H9 (cell line): Measurements from ENCODE around the gene NCBP3. TPM values are rescaled to one million over a fixed set of nuclear protein-coding genes. Genes with fewer than 3 reads are reported as not detected.

Experiments
- DNase-seq: peaks from one replicate; pipeline ENCODE4 v3.0.0-alpha.2; 2017
- H2AFZ ChIP-seq: one replicate; pipeline ENCODE4 v1.6.1; 2013; ENCODE audit warnings: mild to moderate bottlenecking, low read length, control low read depth, moderate library complexity
- H2AK5ac ChIP-seq: 2 replicates; pipeline ENCODE4 v1.6.1; 2013; ENCODE audit warnings: low read length, control low read depth, mixed read lengths; ENCODE audit not compliant: insufficient read length
- H2BK120ac ChIP-seq: one replicate; pipeline ENCODE4 v1.6.1; 2013; ENCODE audit warnings: low read depth, mild to moderate bottlenecking, low read length, control low read depth, inconsistent platforms; ENCODE audit not compliant: poor library complexity, severe bottlenecking
- H2BK12ac ChIP-seq: 2 replicates; pipeline ENCODE4 v1.6.1; 2013; ENCODE audit warnings: low read length, control low read depth, mixed read lengths, low read depth; ENCODE audit not compliant: insufficient read length
- H2BK15ac ChIP-seq: 2 replicates; pipeline ENCODE4 v1.6.1; 2013; ENCODE audit warnings: low read depth, low read length, control low read depth
- H2BK20ac ChIP-seq: one replicate; pipeline ENCODE4 v1.6.1; 2013; ENCODE audit warnings: low read depth, mild to moderate bottlenecking, low read length, control low read depth, inconsistent platforms; ENCODE audit not compliant: poor library complexity, severe bottlenecking
- H2BK5ac ChIP-seq: 2 replicates; pipeline ENCODE4 v1.6.1; 2013; ENCODE audit warnings: low read length, control low read depth, mixed read lengths; ENCODE audit not compliant: insufficient read length
- H3K14ac ChIP-seq: 2 replicates; pipeline ENCODE4 v1.6.1; 2013; ENCODE audit warnings: low read length, control low read depth; ENCODE audit not compliant: insufficient read depth
- H3K18ac ChIP-seq: 2 replicates; pipeline ENCODE4 v1.6.1; 2013; ENCODE audit warnings: low read depth, mild to moderate bottlenecking, mixed read lengths, low read length, control low read depth; ENCODE audit not compliant: insufficient read length
- H3K23ac ChIP-seq: 2 replicates; pipeline ENCODE4 v1.6.1; 2013; ENCODE audit warnings: low read length, control low read depth, mixed read lengths, low read depth; ENCODE audit not compliant: insufficient read length
- H3K23me2 ChIP-seq: 2 replicates; pipeline ENCODE4 v1.6.1; 2013; ENCODE audit warnings: low read depth, mild to moderate bottlenecking, mixed read lengths, low read length, control low read depth; ENCODE audit not compliant: insufficient read length, poor library complexity, severe bottlenecking
- H3K27ac ChIP-seq: 2 replicates; pipeline ENCODE4 v1.5.1; 2013; ENCODE audit warnings: low read length, control low read depth, mixed read lengths, low read depth; ENCODE audit not compliant: insufficient read length
- H3K27me3 ChIP-seq: 2 replicates; pipeline ENCODE4 v1.6.1; 2013; ENCODE audit warnings: low read length, control low read depth, inconsistent platforms; ENCODE audit not compliant: insufficient read depth
- H3K4ac ChIP-seq: 2 replicates; pipeline ENCODE4 v1.6.1; 2013; ENCODE audit warnings: low read depth, mild to moderate bottlenecking, control low read depth, inconsistent platforms, low read length, moderate library complexity
- H3K4me1 ChIP-seq: 2 replicates; pipeline ENCODE4 v1.6.1; 2013; ENCODE audit warnings: low read length, control low read depth, inconsistent platforms; ENCODE audit not compliant: insufficient read depth
- H3K4me2 ChIP-seq: 2 replicates; pipeline ENCODE4 v1.6.1; 2013; ENCODE audit warnings: low read length, control low read depth, mixed read lengths; ENCODE audit not compliant: insufficient read length, insufficient read depth
- H3K56ac ChIP-seq: 2 replicates; pipeline ENCODE4 v1.6.1; 2013; ENCODE audit warnings: low read depth, mild to moderate bottlenecking, mixed read lengths, low read length, control low read depth; ENCODE audit not compliant: insufficient read length
- H3K79me1 ChIP-seq: 2 replicates; pipeline ENCODE4 v1.6.1; 2013; ENCODE audit warnings: low read depth, mild to moderate bottlenecking, moderate library complexity, low read length, control low read depth, inconsistent platforms; ENCODE audit not compliant: insufficient read depth, poor library complexity, severe bottlenecking
- H3K79me2 ChIP-seq: 2 replicates; pipeline ENCODE4 v1.6.1; 2013; ENCODE audit warnings: low read length, control low read depth, inconsistent platforms; ENCODE audit not compliant: insufficient read depth
- H3K9ac ChIP-seq: 2 replicates; pipeline ENCODE4 v1.6.1; 2013; ENCODE audit warnings: low read length, control low read depth, mixed read lengths; ENCODE audit not compliant: insufficient read length; ENCODE audit errors: extremely low read depth
- H3K9me3 ChIP-seq: one replicate; pipeline ENCODE4 v1.6.1; 2013; ENCODE audit warnings: low read depth, low read length, inconsistent platforms; ENCODE audit not compliant: control insufficient read depth
- H3T11ph ChIP-seq: one replicate; pipeline ENCODE4 v1.6.1; 2013; ENCODE audit warnings: mild to moderate bottlenecking, low read length, control low read depth, inconsistent platforms
- H4K20me1 ChIP-seq: one replicate; pipeline ENCODE4 v1.6.1; 2013; ENCODE audit not compliant: control insufficient read depth, insufficient read length, insufficient read depth
- H4K5ac ChIP-seq: 2 replicates; pipeline ENCODE4 v1.6.1; 2013; ENCODE audit warnings: low read depth, mild to moderate bottlenecking, mixed read lengths, low read length, control low read depth; ENCODE audit not compliant: insufficient read length
- H4K8ac ChIP-seq: replicated peaks from 2 replicates; pipeline ENCODE4 v1.6.1; 2013; ENCODE audit warnings: low read length, control low read depth, mixed read lengths, low read depth; ENCODE audit not compliant: insufficient read length
- H4K91ac ChIP-seq: 2 replicates; pipeline ENCODE4 v1.6.1; 2013; ENCODE audit warnings: low read depth, mild to moderate bottlenecking, moderate library complexity, mixed read lengths, low read length, control low read depth; ENCODE audit not compliant: insufficient read length
- H3K27ac Mint-ChIP-seq, 3 experiments: 2 replicates in 2 of 3; 3 replicates in 1 of 3; pipeline ENCODE4 v1.8.0; 2020 to 2021; ENCODE audit warnings: mixed read lengths in 3 of 3, mild to moderate bottlenecking in 1 of 3, moderate library complexity in 1 of 3
- H3K27me3 Mint-ChIP-seq: 2 replicates; pipeline ENCODE4 v1.8.0; 2021; ENCODE audit warnings: low read depth, mild to moderate bottlenecking, moderate library complexity, mixed read lengths
- H3K36me3 Mint-ChIP-seq, 3 experiments: 2 replicates in 2 of 3; 3 replicates in 1 of 3; pipeline ENCODE4 v1.8.0; 2020 to 2021; ENCODE audit warnings: low read depth in 3 of 3, mixed read lengths in 3 of 3; ENCODE audit not compliant: insufficient read depth in 1 of 3
- H3K4me1 Mint-ChIP-seq, 2 experiments: 2 replicates each; pipeline ENCODE4 v1.8.0; 2020; ENCODE audit warnings: mixed read lengths in 2 of 2
- H3K4me3 Mint-ChIP-seq, 2 experiments: 2 replicates in 1 of 2; 3 replicates in 1 of 2; pipeline ENCODE4 v1.8.0; 2020 to 2021; ENCODE audit warnings: mild to moderate bottlenecking in 2 of 2, mixed read lengths in 2 of 2, moderate library complexity in 1 of 2
- H3K9me3 Mint-ChIP-seq, 2 experiments: 2 replicates in 1 of 2; 3 replicates in 1 of 2; pipeline ENCODE4 v1.8.0; 2020; ENCODE audit warnings: mild to moderate bottlenecking in 2 of 2, mixed read lengths in 2 of 2, moderate library complexity in 1 of 2
- WGBS: extraction: QIAGEN DNeasy Blood & Tissue Kit; methylation state at CpG from one replicate; pipeline ENCODE4 v1.1.7; 2013; ENCODE audit warnings: missing lambda C conversion rate, low lambda C conversion rate, mixed read lengths; ENCODE audit not compliant: insufficient read length; ENCODE audit errors: extremely low coverage; 5-methylcytosine and 5-hydroxymethylcytosine counted together
- total RNA-seq: library from RNA; stranded (reverse); gene quantifications from 2 replicates; pipeline ENCODE4 v1.2.1, GENCODE V29; 2021
- TF ChIP-seq, protein P1 (sequence below): fragments of 200-600 bp; sonication (generic); conservative IDR thresholded peaks from 3 replicates; pipeline ENCODE4 v1.8.0; 2021; ENCODE audit warnings: antibody characterized with exemption, mild to moderate bottlenecking

The NCBP3 gene
- total RNA-seq, 1 experiment from 2014 or later = 45.7 TPM

GRCh38 chr17:3864534-3864933 is 18.5 kb upstream of the NCBP3 start:
- no peak overlapping the region for H3K14ac ChIP-seq
- Mint-ChIP-seq H3K4me3 (no peak overlapping the region), H3K4me1 (no peaks in the 10 kb centered on the region; a peak in 1 of 4 replicates), H3K36me3 (peaks cover 2 to 9% (median 3%) of the 10 kb centered on the region in 3 experiments; a peak in 3 of 7 replicates), H3K27me3 (no peaks in the 10 kb centered on the region), H3K9me3 (no peaks in the 10 kb centered on the region), H3K27ac (no peak overlapping the region)
- H3K23ac ChIP-seq = no peak overlapping the region
- no peak overlapping the region for H3K4ac ChIP-seq
- H2AFZ ChIP-seq = no peak overlapping the region
- H2AK5ac ChIP-seq = no peak overlapping the region
- H3K79me1 ChIP-seq = no peaks in the 10 kb centered on the region
- no peaks in the 10 kb centered on the region for H3K27me3 ChIP-seq
- H4K91ac ChIP-seq = no peak overlapping the region
- H2BK15ac ChIP-seq = no peak overlapping the region
- no peak overlapping the region for H2BK120ac ChIP-seq
- TF ChIP-seq, protein P1, sequence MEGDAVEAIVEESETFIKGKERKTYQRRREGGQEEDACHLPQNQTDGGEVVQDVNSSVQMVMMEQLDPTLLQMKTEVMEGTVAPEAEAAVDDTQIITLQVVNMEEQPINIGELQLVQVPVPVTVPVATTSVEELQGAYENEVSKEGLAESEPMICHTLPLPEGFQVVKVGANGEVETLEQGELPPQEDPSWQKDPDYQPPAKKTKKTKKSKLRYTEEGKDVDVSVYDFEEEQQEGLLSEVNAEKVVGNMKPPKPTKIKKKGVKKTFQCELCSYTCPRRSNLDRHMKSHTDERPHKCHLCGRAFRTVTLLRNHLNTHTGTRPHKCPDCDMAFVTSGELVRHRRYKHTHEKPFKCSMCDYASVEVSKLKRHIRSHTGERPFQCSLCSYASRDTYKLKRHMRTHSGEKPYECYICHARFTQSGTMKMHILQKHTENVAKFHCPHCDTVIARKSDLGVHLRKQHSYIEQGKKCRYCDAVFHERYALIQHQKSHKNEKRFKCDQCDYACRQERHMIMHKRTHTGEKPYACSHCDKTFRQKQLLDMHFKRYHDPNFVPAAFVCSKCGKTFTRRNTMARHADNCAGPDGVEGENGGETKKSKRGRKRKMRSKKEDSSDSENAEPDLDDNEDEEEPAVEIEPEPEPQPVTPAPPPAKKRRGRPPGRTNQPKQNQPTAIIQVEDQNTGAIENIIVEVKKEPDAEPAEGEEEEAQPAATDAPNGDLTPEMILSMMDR = no peak
- WGBS = no CpG with 5 or more reads among the region's 10 CpGs
- peaks cover 4% of the 10 kb centered on the region for H3K23me2 ChIP-seq
- no peak overlapping the region for H3K4me2 ChIP-seq
- no peak overlapping the region for H2BK5ac ChIP-seq
- no peaks in the 10 kb centered on the region for H3K79me2 ChIP-seq
- no peak overlapping the region for H3K27ac ChIP-seq
- no peak overlapping the region for H3K56ac ChIP-seq
- H3K4me1 ChIP-seq = no peaks in the 10 kb centered on the region
- no peak overlapping the region for H3T11ph ChIP-seq
- H4K20me1 ChIP-seq = no peaks in the 10 kb centered on the region
- H4K8ac ChIP-seq = no peak overlapping the region
- no peak overlapping the region for H2BK12ac ChIP-seq
- H3K18ac ChIP-seq = no peak overlapping the region
- H2BK20ac ChIP-seq = no peak overlapping the region
- no peak overlapping the region for H4K5ac ChIP-seq
- no peak for DNase-seq
- H3K9ac ChIP-seq = no peak overlapping the region
- no peaks in the 10 kb centered on the region for H3K9me3 ChIP-seq
